ENCODE results near the gene GTPBP2.

- TF ChIP-seq POLR2AphosphoS5 (IDR thresholded peaks at IDR 0.05; ENCODE audit: low read depth, low read length): peak; percentile 40; the same call in 1 of the 2 replicates
- no peak for TF ChIP-seq REST (IDR thresholded peaks at IDR 0.05; ENCODE audit: insufficient read depth in 1 of 2, low read depth in 2 of 2, low read length in 1 of 2)
- peak; percentile 98 for TF ChIP-seq CTCF (IDR thresholded peaks at IDR 0.05)
- TF ChIP-seq TCF7L2 (IDR thresholded peaks at IDR 0.05; ENCODE audit: low read depth, low read length): no peak
- TF ChIP-seq SIN3A (IDR thresholded peaks at IDR 0.05; ENCODE audit: borderline replicate concordance, insufficient read depth, low read depth, low read length): no peak
Measured at GRCh38 chr6:43667245-43668150, 38.4 kb upstream of the GTPBP2 start.
